HG03159 (cell line): Measurements from ENCODE around the gene PMEL.
"Not testable (repeated sequence)": the region's sequence is repeated elsewhere in the genome, so short reads cannot be mapped to it uniquely, and the experiment has no call there.

Source experiments
- ATAC-seq: cut with Tn5 transposase; IDR thresholded peaks from one replicate; pipeline ENCODE4 v1.9.1; 2021; ENCODE audit warnings: mild to moderate bottlenecking, moderate library complexity; ENCODE audit not compliant: unreplicated experiment

Gene PMEL

GRCh38 chr12:55983232-55983842 is 17.5 kb upstream of the PMEL start:
- ATAC-seq = no peak

DNA sequence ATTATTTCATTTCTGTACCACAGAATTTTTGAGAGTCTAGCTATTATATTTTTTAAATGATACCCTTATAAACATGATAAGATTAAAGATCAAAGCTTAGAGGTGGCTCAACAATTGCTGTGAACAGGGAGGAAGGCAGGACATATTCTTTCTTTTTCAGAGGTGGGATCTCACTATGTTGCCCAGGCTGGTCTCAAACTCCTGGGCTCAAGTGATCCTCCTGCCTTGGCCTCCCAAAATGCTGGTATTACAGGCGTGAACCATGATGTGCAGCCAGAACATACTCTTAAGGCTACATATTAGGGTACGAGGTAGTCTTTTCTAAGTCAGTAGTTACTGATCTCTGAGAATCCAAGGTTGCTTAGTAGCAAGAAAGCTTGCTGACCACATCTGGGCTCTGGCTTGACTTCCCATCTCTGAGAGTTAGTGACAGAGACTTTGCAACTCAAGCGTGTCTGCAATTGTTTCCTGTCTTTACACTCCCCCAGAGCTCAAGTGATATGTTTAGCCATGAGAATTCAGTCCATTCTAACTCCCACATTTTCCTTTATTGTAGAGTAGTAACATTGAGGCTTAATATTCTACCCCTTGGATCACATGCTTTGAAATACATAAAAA is 16.6 kb upstream of the PMEL start:
- peak; percentile 79 for ATAC-seq

GRCh38 chr12:55981882-55982281 is 16.0 kb upstream of the PMEL start:
- not testable (repeated sequence) for ATAC-seq

DNA sequence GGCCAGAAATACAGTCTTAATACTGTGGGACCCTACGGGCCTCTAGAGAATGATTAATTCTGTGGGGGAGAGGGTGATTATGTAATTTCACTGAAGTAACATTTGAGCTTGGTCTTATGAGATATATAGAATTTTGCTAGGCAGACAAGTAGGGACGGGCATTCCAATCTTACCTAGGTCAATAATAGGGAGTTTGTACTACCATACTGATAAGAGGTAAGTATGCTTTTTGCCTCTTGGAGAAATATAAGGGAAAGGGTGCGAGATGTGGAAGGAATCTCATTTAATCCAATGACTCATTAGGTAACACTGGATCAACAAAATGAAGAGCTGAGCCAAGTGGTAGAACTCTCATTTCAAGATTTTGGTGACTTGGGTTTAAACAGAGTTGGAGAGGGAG is 13.2 kb upstream of the PMEL start:
- no peak for ATAC-seq

GRCh38 chr12:55978393-55978792 is 12.6 kb upstream of the PMEL start:
- ATAC-seq = no peak

DNA sequence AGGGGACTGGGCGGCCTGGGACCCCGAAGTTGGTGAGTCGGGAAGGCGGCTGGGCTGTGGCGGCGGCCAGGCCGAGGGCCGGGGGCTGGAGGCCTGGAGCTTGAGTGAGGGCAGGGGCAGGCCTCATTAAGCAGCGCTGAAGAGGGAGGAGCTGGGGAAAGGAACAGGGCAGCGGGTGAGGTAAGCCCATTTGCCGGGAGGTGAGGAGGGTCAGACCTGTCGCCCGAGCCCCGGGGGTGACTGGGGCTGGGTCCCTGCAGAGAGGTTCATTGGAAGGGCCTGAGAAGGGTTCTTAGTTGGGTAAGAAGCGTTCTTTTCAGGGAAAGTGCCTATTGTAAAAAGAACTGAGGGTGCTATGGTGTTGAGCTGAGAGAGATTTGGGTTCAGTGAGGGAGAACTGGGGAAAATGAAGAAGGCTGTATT is 8.5 kb upstream of the PMEL start:
- peak; percentile 17 for ATAC-seq

DNA sequence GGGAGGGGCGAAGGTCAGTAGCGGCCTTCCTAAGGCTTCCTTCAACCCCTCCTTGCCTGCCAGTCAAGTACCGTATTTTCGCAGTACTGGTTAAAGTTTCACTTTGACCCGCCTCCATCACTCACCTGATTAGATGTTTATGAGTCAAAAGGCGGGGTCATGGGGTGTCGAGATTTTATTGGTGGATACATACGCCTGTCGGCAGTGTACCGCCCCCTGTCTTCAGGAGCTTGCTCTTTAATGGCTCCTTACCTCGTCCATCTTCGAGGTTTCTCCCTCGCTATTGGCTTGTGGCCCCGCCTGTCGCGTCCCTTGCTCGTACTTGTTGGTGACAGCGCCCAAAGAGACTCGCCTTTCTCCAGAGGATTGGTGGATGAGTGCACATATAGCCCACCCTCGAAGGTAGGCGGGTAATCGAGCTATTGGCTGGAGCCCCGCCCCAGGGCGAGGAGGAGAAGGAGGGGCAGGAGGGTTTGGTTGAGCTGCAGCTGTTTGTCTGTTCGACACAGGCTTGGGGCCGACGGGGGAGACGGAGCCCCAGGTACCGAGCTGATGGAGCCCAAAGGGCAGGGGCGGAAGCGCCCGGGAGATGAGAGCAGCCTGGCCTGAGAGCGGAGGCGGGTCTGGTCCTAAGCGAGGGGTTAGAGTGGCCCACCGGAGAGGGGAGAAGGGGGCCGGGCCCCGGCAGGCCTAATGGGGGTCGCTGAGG is 7.9 kb upstream of the PMEL start, which contains the start of gene RAB5B:
RAB5B (plus strand) TSS at position 480 of the 709 bp plus-strand sequence. CDS start 12,883 bp downstream, outside the sequence.
- peak; percentile 93 for ATAC-seq

GRCh38 chr12:55972911-55973598 is 7.2 kb upstream of the PMEL start:
- no peak for ATAC-seq

GRCh38 chr12:55972456-55972855 is 6.6 kb upstream of the PMEL start:
- no peak for ATAC-seq

- no peak for ATAC-seq
These were observed 6.2 kb upstream of the PMEL start for GRCh38 chr12:55972042-55972441.

DNA sequence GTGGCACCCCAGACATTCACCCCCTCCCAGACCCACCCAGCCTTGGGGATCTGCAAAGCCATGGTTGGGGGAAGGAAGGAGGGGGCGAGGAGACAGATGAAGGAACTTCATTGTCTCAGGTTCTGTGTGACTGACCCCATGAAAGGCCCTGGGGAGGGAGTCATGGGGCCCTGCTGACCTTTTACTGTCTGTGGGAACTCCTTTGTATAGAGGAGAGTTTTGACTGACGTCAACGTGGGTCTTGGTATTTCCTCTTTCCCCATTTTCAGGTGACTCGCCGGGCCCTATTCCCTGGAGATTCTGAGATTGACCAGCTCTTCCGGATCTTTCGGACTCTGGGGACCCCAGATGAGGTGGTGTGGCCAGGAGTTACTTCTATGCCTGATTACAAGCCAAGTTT is 4.9 kb upstream of the PMEL start:
- ATAC-seq = no peak

- no peak for ATAC-seq
These were observed 3.5 kb upstream of the PMEL start for GRCh38 chr12:55969356-55969755.

DNA sequence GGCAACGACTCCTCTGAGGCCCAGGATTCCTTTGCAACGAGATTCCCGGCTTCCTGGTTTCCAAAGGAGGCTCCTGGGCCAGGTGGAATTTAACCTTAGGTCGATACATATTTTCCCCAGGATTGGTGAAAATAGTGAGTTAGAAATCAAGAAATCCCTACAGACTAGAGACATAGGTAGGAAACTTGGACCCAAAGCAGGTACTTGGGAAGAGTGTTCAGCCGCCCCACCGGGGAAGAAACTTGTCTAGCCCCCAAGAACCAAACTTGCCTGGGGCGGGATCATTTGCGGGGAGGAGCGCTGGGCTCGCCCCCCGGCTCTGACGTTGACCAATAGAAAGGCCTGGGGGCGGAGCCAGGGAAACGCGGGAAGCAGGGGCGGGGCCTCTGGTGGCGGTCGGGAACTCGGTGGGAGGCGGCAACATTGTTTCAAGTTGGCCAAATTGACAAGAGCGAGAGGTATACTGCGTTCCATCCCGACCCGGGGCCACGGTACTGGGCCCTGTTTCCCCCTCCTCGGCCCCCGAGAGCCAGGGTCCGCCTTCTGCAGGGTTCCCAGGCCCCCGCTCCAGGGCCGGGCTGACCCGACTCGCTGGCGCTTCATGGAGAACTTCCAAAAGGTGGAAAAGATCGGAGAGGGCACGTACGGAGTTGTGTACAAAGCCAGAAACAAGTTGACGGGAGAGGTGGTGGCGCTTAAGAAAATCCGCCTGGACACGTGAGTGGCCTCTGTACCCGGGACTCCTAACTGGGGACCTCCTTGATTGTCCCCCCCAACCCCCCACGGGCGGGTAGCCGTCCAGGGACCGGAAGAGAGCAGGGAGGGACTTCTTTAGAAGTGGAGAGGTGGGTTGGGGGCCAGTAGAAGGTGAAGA is 803 bp upstream of the PMEL start, which contains the start of gene CDK2:
CDK2 (plus strand) TSS at position 423 of the 874 bp plus-strand sequence; CDS start at position 602, 179 bp downstream.
- peak; percentile 86 for ATAC-seq

- ATAC-seq = no peak
These were observed 602 bp downstream of the PMEL start for GRCh38 chr12:55965240-55965639.

GRCh38 chr12:55963760-55964159 is 2.1 kb downstream of the PMEL start:
- ATAC-seq = no peak

DNA sequence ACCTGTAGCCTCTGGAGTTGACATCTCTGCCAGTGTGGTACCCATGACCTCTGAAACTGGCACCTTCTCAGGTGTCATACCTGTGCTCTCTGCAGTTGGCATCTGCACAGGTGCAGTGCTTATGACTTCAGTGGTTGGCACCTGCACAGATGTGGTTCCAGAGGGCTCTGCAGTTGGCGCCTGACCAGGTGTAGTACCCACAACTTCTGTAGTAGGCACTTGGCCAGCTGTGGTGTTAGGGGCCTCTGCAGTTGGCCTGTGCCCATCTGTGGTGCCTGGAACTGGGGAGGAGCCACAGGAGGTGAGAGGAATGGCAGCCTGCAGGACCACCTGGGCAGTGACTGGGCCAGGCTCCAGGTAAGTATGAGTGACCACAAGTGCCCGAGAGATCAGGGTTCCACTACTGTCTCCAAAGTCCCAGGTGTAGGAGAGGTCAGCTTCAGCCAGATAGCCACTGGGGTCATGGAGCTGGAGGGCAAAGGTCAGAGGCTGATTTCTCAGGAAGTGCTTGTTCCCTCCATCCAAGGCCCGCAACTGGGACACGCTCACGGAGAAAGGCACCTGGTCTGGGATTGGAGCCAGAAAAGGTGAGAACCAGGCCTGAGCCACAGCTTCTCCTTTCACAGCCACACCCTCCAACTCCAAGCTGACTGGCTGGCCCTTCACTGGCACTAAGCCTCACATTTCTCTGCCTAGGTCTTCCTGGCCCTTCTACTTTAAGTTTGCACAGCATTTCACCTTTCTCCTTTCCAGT is 8.6 kb downstream of the PMEL start:
- no peak for ATAC-seq

GRCh38 chr12:55955800-55956508 is 9.9 kb downstream of the PMEL start:
- ATAC-seq = no peak

DNA sequence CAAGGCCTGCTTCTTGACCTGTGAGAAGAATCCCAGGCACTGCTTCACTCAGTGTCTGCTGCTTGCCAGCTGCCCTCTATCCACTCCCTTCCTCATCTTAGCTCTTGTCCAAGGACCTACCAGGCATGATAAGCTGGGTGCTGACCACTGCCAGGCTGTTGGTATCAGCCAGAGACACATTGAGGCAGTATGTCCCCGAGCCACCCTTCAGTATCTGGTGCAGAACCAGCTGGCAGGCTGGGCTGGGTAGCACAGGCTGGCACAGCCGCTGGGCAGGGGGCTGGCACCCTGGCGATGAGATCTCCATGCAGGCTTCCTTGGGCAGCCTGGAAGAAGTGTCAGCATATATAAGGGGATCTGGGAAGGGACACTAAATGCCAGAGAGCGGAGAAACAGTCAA is 10.5 kb downstream of the PMEL start:
- no peak for ATAC-seq

GRCh38 chr12:55946553-55946952 is 19.3 kb downstream of the PMEL start:
- ATAC-seq = no peak
